Activated CD4-positive, alpha-beta T cell treated with anti-CD3 and anti-CD28 coated beads, Interleukin-10, Interleukin-2, amounts not matched to agents 100 ng/mL and 50 ng/mL, durations not matched to agents 16 hours and 8 hours (primary cell): ENCODE measurements around the gene GRID1.

Source experiments
- DNase-seq: peaks from one replicate; pipeline ENCODE4 v3.0.0-alpha.2; 2020

Gene GRID1

GRCh38 chr10:85620807-85621206 lies 745.8 kb downstream of the GRID1 start:
- DNase-seq = no peak

DNA sequence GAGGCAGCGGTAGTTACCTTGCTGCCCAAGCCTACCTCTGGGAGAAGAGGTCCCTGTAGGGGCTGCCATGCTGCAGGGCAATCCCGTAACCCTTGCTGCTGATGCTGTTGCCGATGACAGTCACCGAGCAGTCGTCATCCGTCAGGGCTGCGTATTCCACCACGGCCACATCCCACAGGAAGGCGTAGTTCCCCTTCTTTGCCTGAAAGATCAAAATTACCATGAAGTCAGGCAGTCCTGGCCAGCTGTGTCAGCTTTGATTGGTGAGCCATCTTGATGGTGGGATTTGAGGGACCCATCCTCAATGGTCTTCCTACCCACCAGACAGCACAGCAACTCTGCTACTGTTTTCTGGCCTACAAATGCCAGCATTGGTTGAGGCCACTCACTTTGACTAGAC lies 746.8 kb downstream of the GRID1 start:
- no peak for DNase-seq

DNA sequence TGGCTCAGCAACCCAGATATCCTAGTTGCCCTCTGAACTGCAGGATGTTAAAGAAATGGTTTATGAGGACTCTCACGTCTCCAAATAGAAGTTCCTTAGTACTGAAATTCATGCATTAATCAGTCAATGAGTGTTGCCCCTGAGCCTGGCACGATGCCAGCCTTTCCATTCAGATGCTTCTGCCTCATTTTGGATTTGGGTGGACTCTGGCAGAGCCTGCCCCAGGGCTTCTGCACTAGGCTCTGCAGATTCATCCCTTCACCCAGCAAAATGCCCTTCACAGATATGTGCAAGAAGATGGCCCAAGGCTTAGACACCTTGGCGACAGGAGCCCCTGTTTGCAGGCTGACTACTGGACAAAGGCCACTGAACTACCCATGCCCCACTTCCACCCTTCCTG lies 747.8 kb downstream of the GRID1 start:
- no peak for DNase-seq

- DNase-seq = no peak
Measured at GRCh38 chr10:85617751-85618546, 748.6 kb downstream of the GRID1 start.

DNA sequence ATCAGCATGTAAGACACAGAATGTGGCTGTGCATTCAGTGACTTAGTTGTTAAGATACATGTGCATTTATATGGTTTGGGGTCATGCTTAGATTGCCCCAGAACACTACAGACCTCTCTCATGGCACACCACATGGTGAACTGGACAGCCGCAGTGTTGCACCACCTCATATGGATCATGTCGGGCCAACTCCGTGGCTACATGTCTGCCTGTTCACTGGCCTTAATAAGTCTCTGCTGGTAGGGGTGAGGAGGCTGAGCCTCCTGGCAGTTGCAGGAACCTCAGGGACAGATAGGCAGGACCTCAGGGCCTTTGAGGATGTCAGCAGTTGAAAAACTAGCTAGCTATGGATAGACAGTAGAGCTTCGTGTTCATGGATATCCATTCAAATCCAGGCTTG lies 751.0 kb downstream of the GRID1 start:
- no peak for DNase-seq

DNA sequence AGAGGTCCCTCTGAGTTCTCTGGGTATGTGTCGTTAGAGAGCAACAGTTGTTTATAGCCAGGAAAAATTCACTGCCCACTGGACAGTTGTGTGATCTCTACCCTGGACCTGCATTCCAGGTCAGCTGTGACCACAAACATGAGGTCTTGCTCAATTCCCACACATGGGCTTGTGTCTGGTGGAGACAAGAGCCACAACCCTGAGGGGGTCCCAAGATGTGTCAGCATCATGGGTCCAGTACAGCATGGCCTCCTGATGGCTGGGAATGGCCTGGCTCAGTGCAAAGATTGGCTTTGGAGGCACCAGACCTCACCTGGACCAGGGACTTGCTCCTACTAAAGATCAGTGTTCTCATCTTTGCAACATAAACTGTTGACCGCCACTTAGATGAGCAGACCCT lies 751.6 kb downstream of the GRID1 start:
- no peak for DNase-seq

DNA sequence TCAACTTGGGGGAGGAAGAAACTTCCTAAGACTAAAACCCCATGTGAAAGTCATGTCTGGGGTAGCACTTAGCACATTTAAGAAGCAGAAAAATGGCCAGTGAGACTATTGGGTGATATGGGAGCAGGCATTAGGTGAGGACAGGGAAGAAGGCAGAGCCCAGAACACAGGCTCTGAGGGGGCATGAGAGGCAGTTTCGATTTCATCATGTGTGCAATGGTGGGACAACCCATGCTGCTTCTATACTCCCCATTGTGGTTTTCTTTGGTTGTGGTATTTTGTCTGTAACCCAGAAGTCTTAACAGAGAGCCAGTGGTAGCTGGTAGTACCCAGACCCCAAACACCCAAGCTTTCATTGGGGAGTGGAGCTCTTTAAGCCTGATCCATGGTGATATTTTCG lies 752.0 kb downstream of the GRID1 start:
- no peak for DNase-seq

GRCh38 chr10:85613391-85613790 lies 753.2 kb downstream of the GRID1 start:
- DNase-seq = no peak

GRCh38 chr10:85612833-85613232 lies 753.8 kb downstream of the GRID1 start:
- peak; percentile 22 for DNase-seq

DNA sequence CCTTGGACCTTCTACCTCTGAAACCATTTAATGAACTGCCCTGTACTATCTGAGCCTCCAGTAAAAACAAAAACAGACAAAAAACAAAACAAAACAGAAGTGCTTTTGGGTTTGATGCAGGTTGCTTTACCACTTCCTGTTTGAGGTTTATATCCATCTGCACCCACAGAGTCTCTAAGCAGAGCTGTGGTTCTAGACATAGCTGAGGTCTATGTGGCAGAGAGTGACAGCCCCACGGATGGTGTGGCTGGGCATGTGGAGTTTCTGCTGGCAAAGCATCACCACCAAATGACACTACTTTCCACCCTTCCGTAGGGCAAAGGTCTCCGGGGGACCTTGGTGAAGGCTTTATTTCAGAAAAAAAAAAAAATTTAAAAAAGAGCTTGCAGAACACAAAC lies 754.2 kb downstream of the GRID1 start:
- peak; percentile 80 for DNase-seq

DNA sequence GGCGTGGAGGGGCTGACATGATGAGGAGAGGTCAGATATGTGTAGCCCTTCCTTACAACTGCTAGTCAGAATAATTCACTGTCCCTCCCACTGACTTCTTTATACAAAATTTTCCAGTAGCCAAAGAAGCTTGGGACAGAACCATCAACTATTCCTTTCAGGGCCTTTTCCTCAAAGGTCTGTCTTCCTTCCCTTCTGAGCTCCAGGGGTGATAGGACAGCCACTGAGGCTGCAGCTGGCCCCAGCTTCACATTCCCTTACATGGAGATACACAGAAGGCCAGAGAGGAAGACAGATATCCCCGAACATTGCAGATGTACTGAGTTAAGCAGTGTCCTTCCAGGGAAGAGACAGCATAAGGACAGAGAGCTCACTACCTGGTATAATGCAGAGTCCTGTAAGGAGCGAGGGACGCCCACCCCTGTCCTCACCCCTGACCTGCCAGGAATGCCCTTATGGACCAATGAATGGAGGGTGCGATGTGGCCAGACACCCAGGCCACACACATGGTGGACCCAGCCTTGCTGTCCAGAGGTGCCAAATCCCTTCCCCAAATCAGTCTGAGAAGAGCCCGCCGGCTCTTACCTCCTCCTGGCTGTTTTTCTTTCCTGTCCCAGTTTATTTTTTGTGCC lies 754.7 kb downstream of the GRID1 start:
- DNase-seq = no peak

- no peak for DNase-seq
Measured at GRCh38 chr10:85611093-85611740, 755.4 kb downstream of the GRID1 start.

- DNase-seq = no peak
Measured at GRCh38 chr10:85610381-85611092, 756.1 kb downstream of the GRID1 start.

DNA sequence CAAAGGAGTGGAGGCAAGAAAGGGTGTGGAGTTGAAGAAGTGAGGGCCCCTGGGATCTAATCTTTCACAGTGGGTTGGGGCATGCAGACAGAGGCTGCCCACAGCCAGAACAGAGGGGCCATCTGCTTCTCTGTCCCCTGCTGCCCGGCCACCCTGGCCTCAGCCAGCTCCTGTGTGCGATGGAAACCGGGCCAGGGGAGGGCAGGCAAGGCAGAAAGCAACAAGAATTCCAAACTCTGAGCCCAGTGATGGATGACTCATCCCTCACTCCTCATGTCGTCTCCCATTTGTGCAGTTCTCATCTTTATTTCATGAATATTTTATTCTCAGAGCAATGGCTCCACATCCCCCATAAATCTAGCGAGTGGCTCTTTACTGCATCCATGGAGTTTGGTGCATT lies 757.1 kb downstream of the GRID1 start:
- DNase-seq = no peak

GRCh38 chr10:85608706-85609105 lies 757.9 kb downstream of the GRID1 start:
- no peak for DNase-seq

DNA sequence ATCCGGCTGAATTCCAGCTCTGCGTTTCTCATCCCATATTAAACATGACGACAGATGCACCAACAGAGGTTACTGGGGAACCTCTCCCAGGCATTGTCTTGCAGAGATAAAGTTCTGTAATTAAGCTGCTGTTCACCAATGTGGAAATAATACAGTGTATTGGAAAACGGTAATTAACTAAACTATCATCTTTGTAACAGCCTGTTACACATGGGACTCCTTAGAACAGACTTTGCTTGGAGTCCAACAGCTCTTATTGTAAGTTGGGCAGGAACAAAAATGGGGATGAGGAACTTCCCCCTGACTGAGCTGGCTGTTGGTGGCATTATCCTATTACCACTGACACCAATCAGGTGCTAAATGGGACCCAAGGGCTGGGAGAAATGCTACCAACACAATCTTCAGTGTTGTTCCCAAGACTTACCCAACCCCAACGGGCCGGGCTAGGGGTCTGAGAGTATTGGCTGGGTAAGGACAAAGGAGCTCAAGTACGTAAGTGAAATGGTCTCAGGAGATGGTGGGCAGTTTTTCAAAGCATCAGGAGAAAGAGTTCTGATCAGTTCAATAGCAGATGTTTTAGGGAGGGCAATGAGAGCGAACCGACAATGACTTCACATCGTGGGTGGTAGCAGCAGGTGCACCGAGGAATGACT lies 759.4 kb downstream of the GRID1 start:
- no peak for DNase-seq

DNA sequence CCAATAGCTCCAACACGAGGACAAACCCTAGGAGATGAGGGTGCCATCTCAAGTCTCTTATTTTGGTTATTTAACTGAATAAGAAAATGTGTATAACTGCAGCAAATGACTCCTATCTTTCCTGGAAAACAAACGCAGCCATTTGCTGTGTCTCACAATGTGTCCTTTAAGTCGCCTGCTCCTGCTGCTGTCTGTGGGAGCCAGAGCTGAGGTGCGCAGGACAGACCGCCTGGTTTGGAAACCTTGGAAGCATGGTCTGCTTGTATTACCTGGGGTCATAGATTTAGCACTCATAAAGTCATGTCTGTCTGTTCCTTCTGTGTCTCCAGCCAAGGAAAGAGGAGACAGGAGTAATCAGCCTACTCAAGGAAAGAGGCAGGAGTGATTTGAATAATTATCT lies 760.2 kb downstream of the GRID1 start:
- no peak for DNase-seq

- no peak for DNase-seq
Measured at GRCh38 chr10:85604884-85605283, 761.7 kb downstream of the GRID1 start.

DNA sequence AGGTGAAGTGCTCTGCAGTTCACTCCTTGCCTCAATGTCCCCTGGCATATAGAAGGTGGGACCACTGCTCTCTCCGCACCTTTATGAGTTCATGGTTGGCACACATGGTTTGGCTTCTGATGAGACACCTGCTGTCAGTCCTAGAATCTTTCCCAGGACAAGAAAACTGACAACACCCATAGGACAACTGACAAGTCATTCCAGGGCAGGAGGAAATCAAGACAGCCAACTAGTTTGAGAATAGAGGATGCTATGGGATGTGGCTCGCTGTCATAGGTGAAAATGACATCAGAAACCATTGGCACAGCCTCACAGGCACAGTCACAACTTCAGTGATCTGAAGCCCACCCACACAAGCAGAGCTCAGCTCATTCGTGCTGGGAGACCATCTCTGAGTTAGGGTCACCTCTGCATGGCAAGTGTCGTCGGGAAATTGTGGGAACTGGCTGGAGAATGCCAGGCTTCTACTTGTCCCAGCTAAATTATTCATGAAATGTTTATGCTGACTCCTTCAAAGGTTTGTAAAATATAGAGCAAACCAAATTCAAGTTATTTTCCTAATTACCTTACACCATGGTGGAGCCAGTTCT lies 762.4 kb downstream of the GRID1 start:
- DNase-seq = no peak

GRCh38 chr10:85603151-85603940 lies 763.2 kb downstream of the GRID1 start:
- DNase-seq = no peak

GRCh38 chr10:85602713-85603112 lies 763.9 kb downstream of the GRID1 start:
- no peak for DNase-seq

DNA sequence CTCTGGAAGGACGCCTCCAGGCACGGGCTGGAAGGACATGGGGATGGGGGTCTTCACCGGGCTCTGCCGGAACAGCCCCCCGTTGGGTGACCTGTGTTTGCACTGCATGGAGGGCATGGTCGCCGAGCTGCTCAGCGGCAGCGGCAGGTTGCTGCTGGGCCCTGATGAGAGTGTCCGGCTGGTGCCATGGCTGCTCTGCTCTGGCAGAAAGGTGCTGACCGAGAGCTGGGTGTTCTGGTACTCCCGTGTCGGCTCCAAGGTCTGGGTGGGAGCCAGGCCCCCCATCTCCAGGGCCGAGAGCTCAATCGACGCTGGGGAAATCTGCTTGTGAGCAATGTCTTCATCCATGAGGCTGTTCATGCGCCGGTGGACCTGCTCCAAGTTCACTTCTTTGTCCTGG lies 764.3 kb downstream of the GRID1 start:
- DNase-seq = no peak
